B cell (primary cell): ENCODE measurements around the gene NCK2.

Experiments used
- CTCF ChIP-seq: fragments of 200-600 bp; IDR thresholded peaks from one replicate; pipeline ENCODE4 v1.8.0; 2022; ENCODE audit warnings: antibody characterized with exemption, mild to moderate bottlenecking
- EZH2 ChIP-seq: IDR thresholded peaks from 2 replicates; pipeline ENCODE4 v1.6.1; 2012; ENCODE audit warnings: borderline replicate concordance, low read depth, mild to moderate bottlenecking, moderate library complexity, low read length; ENCODE audit not compliant: insufficient read depth, poor library complexity, severe bottlenecking

- TF ChIP-seq CTCF (no peak), EZH2 (no peak)
Measured at GRCh38 chr2:105873721-105874120, 129.0 kb downstream of the NCK2 start.
